SK-N-SH treated with all-trans-retinoic acid at 6 μM for 48 hours (cell line): Measurements from ENCODE around the gene RPS6KA1.

ENCODE experiments used
- ATAC-seq: fragments of 200-7000 bp; cut with Tn5 transposase; 3 replicates; pipeline ENCODE4 v1.9.1; 2020; ENCODE audit warnings: mild to moderate bottlenecking, moderate library complexity
- ARNTL ChIP-seq: fragments of 450-650 bp; formaldehyde crosslinking; IDR thresholded peaks from 2 replicates; pipeline ENCODE4 v1.5.0; 2020; ENCODE audit warnings: low read depth, mild to moderate bottlenecking, moderate library complexity, borderline replicate concordance
- BACH2 ChIP-seq: fragments of 250-450 bp; sonication (Bioruptor Pico); IDR thresholded peaks from 2 replicates; pipeline ENCODE4 v1.9.0; 2021; ENCODE audit warnings: mild to moderate bottlenecking, borderline replicate concordance
- CSDC2 ChIP-seq: fragments of 250-450 bp; sonication (Bioruptor Pico); IDR thresholded peaks from 2 replicates; pipeline ENCODE4 v1.5.0; 2020; ENCODE audit warnings: mild to moderate bottlenecking, moderate library complexity
- ESRRG ChIP-seq: fragments of 250-450 bp; sonication (Bioruptor Pico); IDR thresholded peaks from 2 replicates; pipeline ENCODE4 v1.6.1; 2021; ENCODE audit warnings: mild to moderate bottlenecking
- ISL1 ChIP-seq: fragments of 250-450 bp; sonication (Bioruptor Pico); IDR thresholded peaks from 2 replicates; pipeline ENCODE4 v2.1.2; 2022; ENCODE audit warnings: mild to moderate bottlenecking, moderate library complexity
- OSR1 ChIP-seq: fragments of 250-450 bp; sonication (Bioruptor Pico); IDR thresholded peaks from 2 replicates; pipeline ENCODE4 v1.8.0; 2022; ENCODE audit warnings: moderate library complexity, mild to moderate bottlenecking, inconsistent platforms
- PPARA ChIP-seq: fragments of 250-450 bp; sonication (Bioruptor Pico); IDR thresholded peaks from 2 replicates; pipeline ENCODE4 v1.5.0; 2020; ENCODE audit warnings: mild to moderate bottlenecking, borderline replicate concordance
- RARB ChIP-seq: fragments of 250-450 bp; sonication (Bioruptor Pico); IDR thresholded peaks from 2 replicates; pipeline ENCODE4 v1.8.0; 2021; ENCODE audit warnings: mild to moderate bottlenecking, moderate library complexity
- SNAI2 ChIP-seq: fragments of 250-450 bp; sonication (Bioruptor Pico); IDR thresholded peaks from 2 replicates; pipeline ENCODE4 v1.5.0; 2020; ENCODE audit warnings: mild to moderate bottlenecking, moderate library complexity
- TCF4 ChIP-seq: fragments of 250-450 bp; sonication (Bioruptor Pico); IDR thresholded peaks from 2 replicates; pipeline ENCODE4 v1.8.0; 2021; ENCODE audit warnings: mild to moderate bottlenecking, moderate library complexity, borderline replicate concordance
- TOX ChIP-seq: fragments of 250-450 bp; sonication (Bioruptor Pico); IDR thresholded peaks from 2 replicates; pipeline ENCODE4 v1.8.0; 2021; ENCODE audit warnings: mild to moderate bottlenecking, moderate library complexity, borderline replicate concordance
- ZC3H10 ChIP-seq: fragments of 250-450 bp; sonication (Bioruptor Pico); IDR thresholded peaks from 2 replicates; pipeline ENCODE4 v1.5.1; 2021; ENCODE audit warnings: mild to moderate bottlenecking, moderate library complexity
- ZFP3 ChIP-seq: fragments of 250-450 bp; sonication (Bioruptor Pico); IDR thresholded peaks from 2 replicates; pipeline ENCODE4 v1.5.0; 2020; ENCODE audit warnings: mild to moderate bottlenecking, moderate library complexity
- ZFP30 ChIP-seq: fragments of 450-650 bp; formaldehyde crosslinking; IDR thresholded peaks from 2 replicates; pipeline ENCODE4 v1.5.0; 2022; ENCODE audit warnings: mild to moderate bottlenecking, moderate library complexity
- ZNF565 ChIP-seq: fragments of 450-650 bp; formaldehyde crosslinking; conservative IDR thresholded peaks from 2 replicates; pipeline ENCODE4 v1.5.0; 2020; ENCODE audit warnings: low read depth, mild to moderate bottlenecking, moderate library complexity
- ZNF70 ChIP-seq: fragments of 450-650 bp; formaldehyde crosslinking; IDR thresholded peaks from 2 replicates; pipeline ENCODE4 v1.5.0; 2020; ENCODE audit warnings: mild to moderate bottlenecking, moderate library complexity
- ZNF8 ChIP-seq: fragments of 450-650 bp; formaldehyde crosslinking; IDR thresholded peaks from 2 replicates; pipeline ENCODE4 v1.5.0; 2020; ENCODE audit warnings: mild to moderate bottlenecking, moderate library complexity
- TF ChIP-seq, protein P1 (sequence below): fragments of 250-450 bp; sonication (Bioruptor Pico); IDR thresholded peaks from 2 replicates; pipeline ENCODE4 v1.5.1; 2020; ENCODE audit warnings: low read depth, mild to moderate bottlenecking, moderate library complexity
- TF ChIP-seq, protein P2 (sequence below): fragments of 250-450 bp; sonication (Bioruptor Pico); IDR thresholded peaks from 2 replicates; pipeline ENCODE4 v1.5.0; 2020; ENCODE audit warnings: mild to moderate bottlenecking, moderate library complexity
- TF ChIP-seq, protein P3 (sequence below): fragments of 250-450 bp; sonication (Bioruptor Pico); IDR thresholded peaks from 2 replicates; pipeline ENCODE4 v1.5.1; 2021; ENCODE audit warnings: mild to moderate bottlenecking, moderate library complexity
- TF ChIP-seq, protein P4 (sequence below): fragments of 250-450 bp; sonication (Bioruptor Pico); IDR thresholded peaks from 2 replicates; pipeline ENCODE4 v1.8.0; 2020; ENCODE audit warnings: mild to moderate bottlenecking, moderate library complexity, borderline replicate concordance
- TF ChIP-seq, protein P5 (sequence below): fragments of 250-450 bp; sonication (Bioruptor Pico); IDR thresholded peaks from 2 replicates; pipeline ENCODE4 v1.8.0; 2021; ENCODE audit warnings: low read depth, mild to moderate bottlenecking, moderate library complexity, borderline replicate concordance

RPS6KA1 gene

DNA sequence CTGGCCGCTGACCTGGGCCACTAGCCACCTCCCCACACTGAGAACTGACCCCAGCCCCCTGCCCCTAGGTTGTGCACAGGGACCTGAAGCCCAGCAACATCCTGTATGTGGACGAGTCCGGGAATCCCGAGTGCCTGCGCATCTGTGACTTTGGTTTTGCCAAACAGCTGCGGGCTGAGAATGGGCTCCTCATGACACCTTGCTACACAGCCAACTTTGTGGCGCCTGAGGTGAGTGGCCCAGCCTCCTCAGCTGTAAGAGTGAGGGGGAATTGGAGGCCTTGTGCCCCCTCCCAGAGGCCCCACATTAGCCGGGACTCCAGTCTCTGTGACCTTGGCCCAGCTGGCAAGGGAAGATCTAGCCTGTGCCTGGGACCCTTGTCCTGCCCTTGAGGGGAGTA lies 41.8 kb downstream of the RPS6KA1 start (continued):
- TF ChIP-seq ZFP30 (CRISPR knock-in tag) (no peak), ESRRG (CRISPR knock-in tag) (no peak), ZNF8 (CRISPR knock-in tag) (no peak), ISL1 (CRISPR knock-in tag) (no peak), CSDC2 (no peak), PPARA (CRISPR knock-in tag) (no peak)
- TF ChIP-seq, protein P1, sequence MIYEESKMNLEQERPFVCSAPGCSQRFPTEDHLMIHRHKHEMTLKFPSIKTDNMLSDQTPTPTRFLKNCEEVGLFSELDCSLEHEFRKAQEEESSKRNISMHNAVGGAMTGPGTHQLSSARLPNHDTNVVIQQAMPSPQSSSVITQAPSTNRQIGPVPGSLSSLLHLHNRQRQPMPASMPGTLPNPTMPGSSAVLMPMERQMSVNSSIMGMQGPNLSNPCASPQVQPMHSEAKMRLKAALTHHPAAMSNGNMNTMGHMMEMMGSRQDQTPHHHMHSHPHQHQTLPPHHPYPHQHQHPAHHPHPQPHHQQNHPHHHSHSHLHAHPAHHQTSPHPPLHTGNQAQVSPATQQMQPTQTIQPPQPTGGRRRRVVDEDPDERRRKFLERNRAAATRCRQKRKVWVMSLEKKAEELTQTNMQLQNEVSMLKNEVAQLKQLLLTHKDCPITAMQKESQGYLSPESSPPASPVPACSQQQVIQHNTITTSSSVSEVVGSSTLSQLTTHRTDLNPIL (CRISPR knock-in tag), result no peak

DNA sequence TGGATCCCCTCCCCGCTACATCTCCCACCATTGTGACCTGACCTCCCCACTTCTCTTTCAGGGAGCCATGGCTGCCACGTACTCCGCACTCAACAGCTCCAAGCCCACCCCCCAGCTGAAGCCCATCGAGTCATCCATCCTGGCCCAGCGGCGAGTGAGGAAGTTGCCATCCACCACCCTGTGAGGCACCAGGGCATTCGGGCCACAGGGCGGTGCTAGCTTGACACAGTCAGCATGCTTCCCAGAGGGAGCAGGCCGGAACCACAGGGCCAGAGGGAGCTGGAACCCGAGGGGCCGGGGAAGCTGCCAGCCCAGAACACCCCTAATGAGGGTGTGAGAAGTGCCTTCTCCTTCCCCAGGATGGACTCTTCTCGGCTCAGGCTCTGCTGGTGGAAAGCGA lies 44.5 kb downstream of the RPS6KA1 start:
- TF ChIP-seq ESRRG (CRISPR knock-in tag), result no peak
- TF ChIP-seq ZC3H10, result no peak
- TF ChIP-seq ZNF8 (CRISPR knock-in tag), result no peak
- no peak for TF ChIP-seq ZFP30 (CRISPR knock-in tag)
- TF ChIP-seq, protein P2, sequence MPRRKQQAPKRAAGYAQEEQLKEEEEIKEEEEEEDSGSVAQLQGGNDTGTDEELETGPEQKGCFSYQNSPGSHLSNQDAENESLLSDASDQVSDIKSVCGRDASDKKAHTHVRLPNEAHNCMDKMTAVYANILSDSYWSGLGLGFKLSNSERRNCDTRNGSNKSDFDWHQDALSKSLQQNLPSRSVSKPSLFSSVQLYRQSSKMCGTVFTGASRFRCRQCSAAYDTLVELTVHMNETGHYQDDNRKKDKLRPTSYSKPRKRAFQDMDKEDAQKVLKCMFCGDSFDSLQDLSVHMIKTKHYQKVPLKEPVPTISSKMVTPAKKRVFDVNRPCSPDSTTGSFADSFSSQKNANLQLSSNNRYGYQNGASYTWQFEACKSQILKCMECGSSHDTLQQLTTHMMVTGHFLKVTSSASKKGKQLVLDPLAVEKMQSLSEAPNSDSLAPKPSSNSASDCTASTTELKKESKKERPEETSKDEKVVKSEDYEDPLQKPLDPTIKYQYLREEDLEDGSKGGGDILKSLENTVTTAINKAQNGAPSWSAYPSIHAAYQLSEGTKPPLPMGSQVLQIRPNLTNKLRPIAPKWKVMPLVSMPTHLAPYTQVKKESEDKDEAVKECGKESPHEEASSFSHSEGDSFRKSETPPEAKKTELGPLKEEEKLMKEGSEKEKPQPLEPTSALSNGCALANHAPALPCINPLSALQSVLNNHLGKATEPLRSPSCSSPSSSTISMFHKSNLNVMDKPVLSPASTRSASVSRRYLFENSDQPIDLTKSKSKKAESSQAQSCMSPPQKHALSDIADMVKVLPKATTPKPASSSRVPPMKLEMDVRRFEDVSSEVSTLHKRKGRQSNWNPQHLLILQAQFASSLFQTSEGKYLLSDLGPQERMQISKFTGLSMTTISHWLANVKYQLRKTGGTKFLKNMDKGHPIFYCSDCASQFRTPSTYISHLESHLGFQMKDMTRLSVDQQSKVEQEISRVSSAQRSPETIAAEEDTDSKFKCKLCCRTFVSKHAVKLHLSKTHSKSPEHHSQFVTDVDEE (CRISPR knock-in tag), result no peak
- TF ChIP-seq ZNF565 (CRISPR knock-in tag), result no peak
- no peak for TF ChIP-seq RARB (CRISPR knock-in tag)
- no peak for TF ChIP-seq OSR1 (CRISPR knock-in tag)
- TF ChIP-seq PPARA (CRISPR knock-in tag), result no peak
- no peak for TF ChIP-seq TOX (CRISPR knock-in tag)
- TF ChIP-seq BACH2 (CRISPR knock-in tag), result no peak
- no peak for TF ChIP-seq TCF4
- no peak for TF ChIP-seq CSDC2
- no peak for TF ChIP-seq ISL1 (CRISPR knock-in tag)
- TF ChIP-seq ZFP3, result no peak
- TF ChIP-seq, protein P3, sequence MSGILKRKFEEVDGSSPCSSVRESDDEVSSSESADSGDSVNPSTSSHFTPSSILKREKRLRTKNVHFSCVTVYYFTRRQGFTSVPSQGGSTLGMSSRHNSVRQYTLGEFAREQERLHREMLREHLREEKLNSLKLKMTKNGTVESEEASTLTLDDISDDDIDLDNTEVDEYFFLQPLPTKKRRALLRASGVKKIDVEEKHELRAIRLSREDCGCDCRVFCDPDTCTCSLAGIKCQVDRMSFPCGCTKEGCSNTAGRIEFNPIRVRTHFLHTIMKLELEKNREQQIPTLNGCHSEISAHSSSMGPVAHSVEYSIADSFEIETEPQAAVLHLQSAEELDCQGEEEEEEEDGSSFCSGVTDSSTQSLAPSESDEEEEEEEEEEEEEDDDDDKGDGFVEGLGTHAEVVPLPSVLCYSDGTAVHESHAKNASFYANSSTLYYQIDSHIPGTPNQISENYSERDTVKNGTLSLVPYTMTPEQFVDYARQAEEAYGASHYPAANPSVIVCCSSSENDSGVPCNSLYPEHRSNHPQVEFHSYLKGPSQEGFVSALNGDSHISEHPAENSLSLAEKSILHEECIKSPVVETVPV (CRISPR knock-in tag), result no peak
- TF ChIP-seq, protein P4, sequence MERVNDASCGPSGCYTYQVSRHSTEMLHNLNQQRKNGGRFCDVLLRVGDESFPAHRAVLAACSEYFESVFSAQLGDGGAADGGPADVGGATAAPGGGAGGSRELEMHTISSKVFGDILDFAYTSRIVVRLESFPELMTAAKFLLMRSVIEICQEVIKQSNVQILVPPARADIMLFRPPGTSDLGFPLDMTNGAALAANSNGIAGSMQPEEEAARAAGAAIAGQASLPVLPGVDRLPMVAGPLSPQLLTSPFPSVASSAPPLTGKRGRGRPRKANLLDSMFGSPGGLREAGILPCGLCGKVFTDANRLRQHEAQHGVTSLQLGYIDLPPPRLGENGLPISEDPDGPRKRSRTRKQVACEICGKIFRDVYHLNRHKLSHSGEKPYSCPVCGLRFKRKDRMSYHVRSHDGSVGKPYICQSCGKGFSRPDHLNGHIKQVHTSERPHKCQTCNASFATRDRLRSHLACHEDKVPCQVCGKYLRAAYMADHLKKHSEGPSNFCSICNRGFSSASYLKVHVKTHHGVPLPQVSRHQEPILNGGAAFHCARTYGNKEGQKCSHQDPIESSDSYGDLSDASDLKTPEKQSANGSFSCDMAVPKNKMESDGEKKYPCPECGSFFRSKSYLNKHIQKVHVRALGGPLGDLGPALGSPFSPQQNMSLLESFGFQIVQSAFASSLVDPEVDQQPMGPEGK, result no peak
- ATAC-seq, result no peak

DNA sequence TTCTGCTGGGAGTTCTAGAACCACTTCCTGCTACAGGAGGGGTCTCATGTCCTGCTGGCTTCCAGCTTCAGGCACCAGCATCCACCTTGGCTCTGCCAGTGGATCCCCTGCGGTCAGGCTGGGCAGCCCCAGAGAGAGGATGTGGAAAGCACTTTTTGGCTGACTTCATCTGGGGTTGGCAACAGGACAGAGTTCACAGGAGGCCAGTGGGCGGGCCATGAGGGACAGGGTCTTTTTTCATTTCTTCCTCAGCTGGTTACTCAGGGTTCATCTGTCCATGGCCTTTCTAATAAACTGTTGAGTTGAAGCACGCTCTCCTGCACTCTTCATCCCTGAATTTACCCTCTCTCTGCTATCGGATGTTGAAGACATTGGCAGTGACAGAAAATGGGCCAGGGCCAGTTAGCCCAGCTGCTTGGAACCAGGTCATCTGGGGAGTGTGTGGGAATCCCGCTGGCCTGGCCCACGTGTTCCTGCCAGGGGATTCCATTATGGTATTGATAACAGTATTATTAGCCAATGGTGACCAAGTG lies 45.2 kb downstream of the RPS6KA1 start:
- no peak for ATAC-seq
- TF ChIP-seq ZNF70 (no peak), CSDC2 (no peak), ARNTL (CRISPR knock-in tag) (no peak), ESRRG (CRISPR knock-in tag) (no peak), TCF4 (no peak), ZFP3 (no peak), ZNF8 (CRISPR knock-in tag) (no peak), SNAI2 (CRISPR knock-in tag) (no peak)
- TF ChIP-seq, protein P2 (CRISPR knock-in tag), result no peak
- TF ChIP-seq, protein P5, sequence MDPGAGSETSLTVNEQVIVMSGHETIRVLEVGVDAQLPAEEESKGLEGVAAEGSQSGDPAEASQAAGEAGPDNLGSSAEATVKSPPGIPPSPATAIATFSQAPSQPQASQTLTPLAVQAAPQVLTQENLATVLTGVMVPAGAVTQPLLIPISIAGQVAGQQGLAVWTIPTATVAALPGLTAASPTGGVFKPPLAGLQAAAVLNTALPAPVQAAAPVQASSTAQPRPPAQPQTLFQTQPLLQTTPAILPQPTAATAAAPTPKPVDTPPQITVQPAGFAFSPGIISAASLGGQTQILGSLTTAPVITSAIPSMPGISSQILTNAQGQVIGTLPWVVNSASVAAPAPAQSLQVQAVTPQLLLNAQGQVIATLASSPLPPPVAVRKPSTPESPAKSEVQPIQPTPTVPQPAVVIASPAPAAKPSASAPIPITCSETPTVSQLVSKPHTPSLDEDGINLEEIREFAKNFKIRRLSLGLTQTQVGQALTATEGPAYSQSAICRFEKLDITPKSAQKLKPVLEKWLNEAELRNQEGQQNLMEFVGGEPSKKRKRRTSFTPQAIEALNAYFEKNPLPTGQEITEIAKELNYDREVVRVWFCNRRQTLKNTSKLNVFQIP (CRISPR knock-in tag), result no peak
- TF ChIP-seq, protein P4, result no peak
- TF ChIP-seq, protein P3 (CRISPR knock-in tag), result no peak
